Fibroblast of the aortic adventitia (primary cell): ENCODE results near the gene DISP2. TPM values are rescaled to one million over a fixed set of nuclear protein-coding genes. Genes with fewer than 3 reads are reported as not detected.

ENCODE experiments used
- DNase-seq: peaks from one replicate; pipeline ENCODE4 v3.0.0-alpha.2; 2010; ENCODE audit warnings: low read depth
- H3K4me3 ChIP-seq: 2 replicates; pipeline ENCODE4 v1.5.1; 2011; ENCODE audit warnings: low read depth, mild to moderate bottlenecking, control low read depth, low read length, moderate library complexity
- CTCF ChIP-seq: IDR thresholded peaks from 2 replicates; pipeline ENCODE4 v1.5.1; 2011; ENCODE audit warnings: mild to moderate bottlenecking, low read length, control low read depth, inconsistent platforms; ENCODE audit not compliant: insufficient read depth
- total RNA-seq: library from RNA; depleted of rRNA; stranded (reverse); fragments of >200 nt; gene quantifications from 2 replicates; pipeline ENCODE4 v1.2.3, GENCODE V29; 2012; ENCODE audit warnings: low replicate concordance

Gene DISP2
- total RNA-seq, 1 donor = 0.36 TPM

GRCh38 chr15:40343512-40343911, 14.5 kb upstream of the DISP2 start:
- H3K4me3 ChIP-seq = no peak overlapping the region
- DNase-seq = peak; percentile 90
- TF ChIP-seq CTCF = no peak

GRCh38 chr15:40344217-40344616, 13.8 kb upstream of the DISP2 start:
- no peak overlapping the region for H3K4me3 ChIP-seq
- no peak for TF ChIP-seq CTCF
- peak; percentile 45 for DNase-seq

- peak; percentile 65 for DNase-seq
- TF ChIP-seq CTCF = peak; percentile 80
- H3K4me3 ChIP-seq = no peak overlapping the region
These were observed 13.3 kb upstream of the DISP2 start for GRCh38 chr15:40344631-40345120.

GRCh38 chr15:40345225-40345866, 12.7 kb upstream of the DISP2 start:
- TF ChIP-seq CTCF = no peak
- DNase-seq = no peak
- no peak overlapping the region for H3K4me3 ChIP-seq

- DNase-seq = no peak
- TF ChIP-seq CTCF = no peak
- no peak overlapping the region for H3K4me3 ChIP-seq
These were observed 12.0 kb upstream of the DISP2 start for GRCh38 chr15:40345867-40346578.

- no peak for DNase-seq
- TF ChIP-seq CTCF = no peak
- H3K4me3 ChIP-seq = no peak overlapping the region
These were observed 11.2 kb upstream of the DISP2 start for GRCh38 chr15:40346579-40347558.
